GM23248 (cell line): ENCODE data around the gene SDR39U1. TPM values are rescaled to one million over a fixed set of nuclear protein-coding genes. Genes with fewer than 3 reads are reported as not detected.
"Not testable (repeated sequence)": the region's sequence is repeated elsewhere in the genome, so short reads cannot be mapped to it uniquely, and the experiment has no call there.

Source experiments
- DNase-seq: peaks from one replicate; pipeline ENCODE4 v3.0.0-alpha.2; 2015
- H2AFZ ChIP-seq: fragments of 200-600 bp; sonication (generic); 2 replicates; pipeline ENCODE4 v1.6.1; 2016; ENCODE audit warnings: antibody characterized with exemption
- H3F3A ChIP-seq: fragments of 200-600 bp; sonication (generic); 2 replicates; pipeline ENCODE4 v1.6.1; 2016; ENCODE audit warnings: mild to moderate bottlenecking, antibody characterized with exemption, mixed run types; ENCODE audit not compliant: insufficient read depth
- H3K27ac ChIP-seq: fragments of 200-600 bp; sonication (generic); 2 replicates; pipeline ENCODE4 v1.5.1; 2016; ENCODE audit warnings: mild to moderate bottlenecking
- H3K27me3 ChIP-seq: fragments of 200-600 bp; sonication (generic); replicated peaks from 2 replicates; pipeline ENCODE4 v1.6.1; 2016; ENCODE audit warnings: mild to moderate bottlenecking; ENCODE audit not compliant: insufficient read depth
- H3K36me3 ChIP-seq: fragments of 200-600 bp; sonication (generic); 2 replicates; pipeline ENCODE4 v1.6.1; 2016; ENCODE audit warnings: low read depth, mild to moderate bottlenecking
- H3K4me1 ChIP-seq: fragments of 200-600 bp; sonication (generic); 2 replicates; pipeline ENCODE4 v1.6.1; 2016; ENCODE audit warnings: mild to moderate bottlenecking; ENCODE audit not compliant: insufficient read depth
- H3K4me2 ChIP-seq: fragments of 200-600 bp; sonication (generic); one replicate; pipeline ENCODE4 v1.6.1; 2016; ENCODE audit warnings: mild to moderate bottlenecking; ENCODE audit not compliant: unreplicated experiment
- H3K4me3 ChIP-seq: fragments of 200-600 bp; sonication (generic); 2 replicates; pipeline ENCODE4 v1.5.1; 2016; ENCODE audit warnings: mild to moderate bottlenecking
- H3K79me2 ChIP-seq: fragments of 200-600 bp; sonication (generic); 2 replicates; pipeline ENCODE4 v1.6.1; 2016; ENCODE audit warnings: mild to moderate bottlenecking; ENCODE audit not compliant: insufficient read depth
- H3K9ac ChIP-seq: fragments of 200-600 bp; sonication (generic); 2 replicates; pipeline ENCODE4 v1.6.1; 2016; ENCODE audit warnings: mild to moderate bottlenecking
- H3K9me2 ChIP-seq: fragments of 200-600 bp; sonication (generic); 2 replicates; pipeline ENCODE4 v1.6.1; 2016; ENCODE audit warnings: mixed run types, mild to moderate bottlenecking, moderate library complexity; ENCODE audit not compliant: insufficient read depth
- H3K9me3 ChIP-seq: fragments of 200-600 bp; sonication (generic); one replicate; pipeline ENCODE4 v1.6.1; 2017; ENCODE audit warnings: low read depth
- H4K20me1 ChIP-seq: fragments of 200-600 bp; sonication (generic); 2 replicates; pipeline ENCODE4 v1.6.0; 2016; ENCODE audit not compliant: insufficient read depth
- EZH2 ChIP-seq: fragments of 200-600 bp; sonication (generic); IDR thresholded peaks from 2 replicates; pipeline ENCODE4 v1.6.1; 2018; ENCODE audit warnings: antibody characterized with exemption, mild to moderate bottlenecking; ENCODE audit not compliant: insufficient read depth, poor library complexity, severe bottlenecking
- EZH2phosphoT487 ChIP-seq: fragments of 200-600 bp; sonication (generic); IDR thresholded peaks from 2 replicates; pipeline ENCODE4 v1.6.1; 2018; ENCODE audit warnings: antibody characterized with exemption, moderate library complexity, mild to moderate bottlenecking, low read depth; ENCODE audit not compliant: insufficient read depth
- WGBS, 2 experiments: methylation state at CpG; one replicate each; pipeline ENCODE4 v1.1.6; 2015 to 2017; ENCODE audit warnings: low lambda C conversion rate in 2 of 2, low coverage in 1 of 2; ENCODE audit errors: missing lambda C conversion rate in 2 of 2; 5-methylcytosine and 5-hydroxymethylcytosine counted together
- in situ Hi-C: fragments of 300-500 bp; cut with MboI; formaldehyde crosslinking; loops from 2 replicates; pipeline ENCODE4 v1.15.0; 2020
- polyA plus RNA-seq: library from polyadenylated mRNA; unstranded; fragments of >200 nt; fragmentation: Nextera tagmentation; extraction: Ambion mirVana; gene quantifications from 2 replicates; pipeline ENCODE4 v1.2.1, GENCODE V29; 2016
- total RNA-seq: library from RNA; depleted of rRNA; stranded (reverse); fragments of >200 nt; shearing (Covaris generic); gene quantifications from 2 replicates; pipeline ENCODE4 v1.2.3, GENCODE V29; 2014

The SDR39U1 gene
- total and polyA plus RNA-seq, 2 experiments from 2014 or later = 7.7 to 44.7 TPM

DNA sequence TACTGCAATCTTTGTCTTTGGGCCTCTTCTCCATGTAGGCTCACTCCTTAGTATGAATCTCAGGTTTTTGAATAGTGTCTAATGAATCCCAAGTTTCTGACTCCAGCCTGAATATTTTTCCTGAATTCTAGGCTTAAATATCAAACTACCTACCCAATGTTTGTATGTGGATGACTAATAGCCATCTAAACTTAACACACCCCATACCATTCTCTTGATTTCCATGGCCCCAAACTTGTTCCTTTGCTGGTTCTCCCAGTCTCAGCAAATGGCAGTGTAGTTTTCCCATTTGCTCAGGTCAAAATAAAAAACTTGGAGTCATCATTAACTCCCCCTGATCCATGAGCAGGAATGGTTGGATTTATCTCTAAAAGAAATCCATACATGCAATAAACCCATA is 18.8 kb upstream of the SDR39U1 start:
- Histone ChIP-seq H4K20me1 (no peaks in the 10 kb centered on the region), H3K79me2 (no peaks in the 10 kb centered on the region), H3K4me2 (no peak overlapping the region), H3K36me3 (no peaks in the 10 kb centered on the region), H2AFZ (no peak overlapping the region), H3F3A (no peaks in the 10 kb centered on the region; the same call in 1 of the 2 replicates), H3K27me3 (no peaks in the 10 kb centered on the region), H3K27ac (no peak overlapping the region), H3K9me3 (no peaks in the 10 kb centered on the region), H3K4me3 (no peak overlapping the region), H3K9me2 (peaks cover 3% of the 10 kb centered on the region; the same call in 1 of the 2 replicates), H3K4me1 (no peaks in the 10 kb centered on the region), H3K9ac (no peak overlapping the region)
- DNase-seq = no peak
- in situ Hi-C loops = no loop called here
- TF ChIP-seq EZH2phosphoT487 = no peak
- TF ChIP-seq EZH2 = no peak

DNA sequence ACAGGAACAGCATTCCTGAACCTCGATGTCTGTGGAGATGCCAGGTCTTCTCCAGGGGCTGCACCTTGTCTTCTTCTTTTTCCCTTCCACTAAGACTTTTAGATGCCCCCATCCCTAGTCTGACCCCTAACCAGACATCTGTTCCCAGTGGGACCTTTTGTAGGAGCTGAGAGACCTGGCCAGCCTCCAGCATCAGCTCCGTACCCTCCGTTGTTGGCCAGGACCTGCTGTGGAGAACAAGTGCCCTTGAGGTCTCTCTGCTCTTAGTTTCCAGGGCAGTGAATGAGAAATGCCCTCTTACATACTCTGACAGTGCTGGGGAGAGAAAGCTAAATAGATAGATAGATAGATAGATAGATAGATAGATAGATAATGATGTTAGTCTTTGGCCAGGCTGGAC is 16.8 kb upstream of the SDR39U1 start:
- Histone ChIP-seq H3K27me3 (no peaks in the 10 kb centered on the region), H3K79me2 (no peaks in the 10 kb centered on the region), H3K4me2 (no peak overlapping the region), H3K9ac (no peak overlapping the region), H4K20me1 (no peaks in the 10 kb centered on the region), H3K4me1 (no peaks in the 10 kb centered on the region), H3K4me3 (no peak overlapping the region), H3K36me3 (no peaks in the 10 kb centered on the region), H3F3A (no peaks in the 10 kb centered on the region; the same call in 1 of the 2 replicates), H3K27ac (no peak overlapping the region), H3K9me2 (peaks cover 3% of the 10 kb centered on the region; the same call in 1 of the 2 replicates), H3K9me3 (no peaks in the 10 kb centered on the region), H2AFZ (no peak overlapping the region)
- in situ Hi-C loops = no loop called here
- DNase-seq = no peak
- 92 to 96% methylated on average over 3 of the region's 3 CpGs for WGBS, 2 experiments
- TF ChIP-seq EZH2 (no peak), EZH2phosphoT487 (no peak)

DNA sequence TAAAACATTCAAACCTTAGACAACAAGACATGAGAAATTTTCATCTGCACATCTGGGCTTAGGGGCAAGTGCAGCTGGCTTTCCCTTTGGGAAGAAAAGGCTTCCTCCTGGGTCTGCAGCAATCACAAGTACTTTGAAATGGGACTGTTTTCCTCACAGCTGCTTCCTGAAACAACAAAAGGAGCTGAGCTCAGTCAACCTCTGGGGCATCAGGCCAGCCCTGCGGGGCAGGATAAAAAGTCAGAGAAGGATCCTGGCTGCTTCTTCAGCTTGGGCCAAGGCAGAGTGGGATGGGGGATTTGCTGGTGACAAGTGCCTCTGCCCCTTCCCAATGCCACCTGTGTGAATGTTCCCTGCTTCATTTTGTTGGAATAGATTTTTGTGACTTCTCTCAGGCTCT is 16.2 kb upstream of the SDR39U1 start:
- H3K9ac ChIP-seq = no peak overlapping the region
- no peak overlapping the region for H3K4me3 ChIP-seq
- no peaks in the 10 kb centered on the region for H3K9me3 ChIP-seq
- TF ChIP-seq EZH2 = no peak
- no peak for TF ChIP-seq EZH2phosphoT487
- no peak overlapping the region for H2AFZ ChIP-seq
- in situ Hi-C loops = no loop called here
- no peaks in the 10 kb centered on the region for H4K20me1 ChIP-seq
- no peaks in the 10 kb centered on the region; the same call in 1 of the 2 replicates for H3F3A ChIP-seq
- no peaks in the 10 kb centered on the region for H3K79me2 ChIP-seq
- 71 to 88% methylated on average over 1 of the region's 1 CpG for WGBS, 2 experiments
- no peak overlapping the region for H3K27ac ChIP-seq
- H3K36me3 ChIP-seq = no peaks in the 10 kb centered on the region
- peaks cover 3% of the 10 kb centered on the region; the same call in 1 of the 2 replicates for H3K9me2 ChIP-seq
- no peak for DNase-seq
- no peaks in the 10 kb centered on the region for H3K27me3 ChIP-seq
- no peaks in the 10 kb centered on the region for H3K4me1 ChIP-seq
- H3K4me2 ChIP-seq = no peak overlapping the region

DNA sequence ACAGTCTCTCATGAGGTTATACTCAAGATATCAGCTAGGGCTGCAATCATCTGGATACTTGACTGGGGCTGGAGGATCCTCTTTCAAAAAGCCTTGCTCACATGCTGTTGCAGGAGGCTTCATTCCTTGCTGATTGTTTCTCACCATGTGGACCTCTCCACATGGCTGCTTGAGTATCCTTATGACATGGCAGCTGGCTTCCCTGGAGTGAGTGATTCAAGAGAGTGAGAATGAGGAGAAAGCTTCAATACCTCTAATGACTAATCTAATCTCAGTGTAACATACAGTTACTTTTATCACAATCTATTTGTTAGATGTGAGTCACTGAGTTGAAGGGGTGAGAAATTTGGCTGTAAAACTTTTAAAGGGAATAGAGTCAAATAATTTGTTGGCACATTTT is 14.4 kb upstream of the SDR39U1 start:
- Histone ChIP-seq H3K9me2 (no peaks in the 10 kb centered on the region), H3K9ac (no peak overlapping the region), H3K27ac (no peak overlapping the region), H3K4me2 (no peak overlapping the region), H4K20me1 (no peaks in the 10 kb centered on the region), H3K27me3 (no peaks in the 10 kb centered on the region), H2AFZ (no peak overlapping the region), H3K36me3 (no peaks in the 10 kb centered on the region), H3K79me2 (no peaks in the 10 kb centered on the region), H3K4me1 (no peaks in the 10 kb centered on the region), H3K9me3 (no peaks in the 10 kb centered on the region), H3K4me3 (no peak overlapping the region), H3F3A (no peaks in the 10 kb centered on the region; the same call in 1 of the 2 replicates)
- TF ChIP-seq EZH2phosphoT487 (no peak), EZH2 (no peak)
- in situ Hi-C loops = no loop called here
- peak; percentile 18 for DNase-seq

DNA sequence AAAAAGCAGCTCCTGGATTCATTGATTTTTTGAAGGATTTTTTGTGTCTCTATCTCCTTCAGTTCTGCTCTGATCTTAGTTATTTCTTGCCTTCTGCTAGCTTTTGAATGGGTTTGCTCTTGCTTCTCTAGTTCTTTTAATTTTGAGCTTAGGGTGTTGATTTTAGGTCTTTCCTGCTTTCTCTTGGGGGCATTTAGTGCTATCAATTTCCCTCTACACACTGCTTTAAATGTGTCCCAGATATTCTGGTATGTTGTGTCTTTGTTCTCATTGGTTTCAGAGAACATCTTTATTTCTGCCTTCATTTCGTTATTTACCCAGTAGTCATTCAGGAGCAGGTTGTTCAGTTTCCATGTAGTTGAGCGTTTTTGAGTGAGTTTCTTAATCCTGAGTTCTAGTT is 8.3 kb upstream of the SDR39U1 start:
- H2AFZ ChIP-seq, H3K4me2 ChIP-seq, H3K27me3 ChIP-seq, H3K4me3 ChIP-seq, H3K9me2 ChIP-seq, DNase-seq, H4K20me1 ChIP-seq, H3K36me3 ChIP-seq, H3K79me2 ChIP-seq, H3K27ac ChIP-seq, H3F3A ChIP-seq, H3K9ac ChIP-seq, in situ Hi-C loops, H3K4me1 ChIP-seq, H3K9me3 ChIP-seq: not testable (repeated sequence)
- WGBS, 2 experiments = 53 to 55% methylated on average over 2 of the region's 2 CpGs
